OCI-LY1 (cell line): Measurements from ENCODE around the gene CD163L1.

Experiments
- H2AFZ ChIP-seq: fragments of 200-600 bp; sonication (generic), shearing (Covaris generic); 2 replicates; pipeline ENCODE4 v1.6.0; 2014; ENCODE audit warnings: antibody characterized with exemption, mild to moderate bottlenecking, low read length
- H3F3A ChIP-seq: fragments of 200-600 bp; sonication (generic), shearing (Covaris generic); 2 replicates; pipeline ENCODE4 v1.6.0; 2014; ENCODE audit warnings: mild to moderate bottlenecking, antibody characterized with exemption, low read length, moderate library complexity; ENCODE audit not compliant: insufficient read depth
- H3K27ac ChIP-seq: fragments of 200-600 bp; sonication (generic); 2 replicates; pipeline ENCODE4 v1.5.1; 2014; ENCODE audit warnings: low read length, mixed run types, mild to moderate bottlenecking, low read depth; ENCODE audit not compliant: poor library complexity, severe bottlenecking
- H3K27me3 ChIP-seq: fragments of 200-600 bp; sonication (generic); 2 replicates; pipeline ENCODE4 v1.6.0; 2014; ENCODE audit warnings: antibody characterized with exemption, mild to moderate bottlenecking, low read length, moderate library complexity; ENCODE audit not compliant: insufficient read depth
- H3K36me3 ChIP-seq: fragments of 200-600 bp; sonication (generic); 2 replicates; pipeline ENCODE4 v1.6.1; 2014; ENCODE audit warnings: mild to moderate bottlenecking, antibody characterized with exemption, low read length, moderate library complexity, mixed read lengths; ENCODE audit not compliant: insufficient read depth
- H3K4me1 ChIP-seq: fragments of 200-600 bp; sonication (generic); 2 replicates; pipeline ENCODE4 v1.5.1; 2014; ENCODE audit warnings: mild to moderate bottlenecking, low read length, moderate library complexity; ENCODE audit not compliant: insufficient read depth, severe bottlenecking
- H3K4me2 ChIP-seq: fragments of 200-600 bp; sonication (generic), shearing (Covaris generic); 2 replicates; pipeline ENCODE4 v1.6.1; 2014; ENCODE audit warnings: low read length
- H3K4me3 ChIP-seq: fragments of 200-600 bp; sonication (generic); 2 replicates; pipeline ENCODE4 v1.5.1; 2014; ENCODE audit warnings: low read length, low read depth, mild to moderate bottlenecking, mixed read lengths; ENCODE audit not compliant: poor library complexity, severe bottlenecking
- H3K79me2 ChIP-seq: fragments of 200-600 bp; shearing (Covaris generic); 2 replicates; pipeline ENCODE4 v1.6.1; 2016; ENCODE audit warnings: mixed run types, low read length, mixed read lengths; ENCODE audit not compliant: insufficient read depth
- H3K9ac ChIP-seq: fragments of 200-600 bp; sonication (generic), shearing (Covaris generic); 2 replicates; pipeline ENCODE4 v1.6.1; 2014; ENCODE audit warnings: mild to moderate bottlenecking, low read length, mixed read lengths
- H3K9me2 ChIP-seq: fragments of 200-600 bp; sonication (generic), shearing (Covaris generic); 2 replicates; pipeline ENCODE4 v1.6.1; 2014; ENCODE audit warnings: low read depth, mild to moderate bottlenecking, low read length, mixed read lengths
- H3K9me3 ChIP-seq: fragments of 200-600 bp; shearing (Covaris generic); 2 replicates; pipeline ENCODE4 v1.6.1; 2014; ENCODE audit warnings: low read length, mixed read lengths
- H4K20me1 ChIP-seq: fragments of 200-600 bp; sonication (generic), shearing (Covaris generic); 2 replicates; pipeline ENCODE4 v1.6.0; 2016; ENCODE audit warnings: mild to moderate bottlenecking, low read length; ENCODE audit not compliant: insufficient read depth
- EZH2 ChIP-seq: fragments of 200-600 bp; sonication (generic), shearing (Covaris generic); IDR thresholded peaks from 2 replicates; pipeline ENCODE4 v1.8.0; 2017; ENCODE audit warnings: borderline replicate concordance, mixed run types, mild to moderate bottlenecking, antibody characterized with exemption, low read length, moderate library complexity, mixed read lengths
- TF ChIP-seq, protein P1 (sequence below): fragments of 200-600 bp; sonication (generic), shearing (Covaris generic); IDR thresholded peaks from 2 replicates; pipeline ENCODE4 v1.5.1; 2017; ENCODE audit warnings: mild to moderate bottlenecking, antibody characterized with exemption, low read length, moderate library complexity, mixed read lengths

CD163L1 gene

DNA sequence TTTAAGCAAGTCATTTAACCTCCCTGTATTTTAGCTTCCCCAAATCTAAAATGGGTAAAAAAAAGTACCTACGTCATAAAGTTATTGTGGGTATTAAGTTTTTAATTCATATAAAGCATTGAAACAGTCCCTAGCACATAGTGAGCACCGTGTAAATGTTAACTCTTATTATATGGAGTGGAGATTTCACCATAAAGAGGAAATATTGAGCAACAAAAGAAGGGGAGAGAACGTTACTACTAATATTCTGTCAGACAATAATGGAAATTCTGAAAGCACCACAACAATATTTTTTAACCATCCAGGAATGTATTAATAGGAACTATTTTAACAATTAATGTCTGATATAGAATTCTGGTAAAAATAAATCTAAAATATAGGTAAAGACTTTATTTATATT, 7.8 kb upstream of the CD163L1 start:
- Histone ChIP-seq H3K9me3 (no peaks in the 10 kb centered on the region), H3K9ac (no peak overlapping the region), H3F3A (no peaks in the 10 kb centered on the region), H3K27me3 (no peaks in the 10 kb centered on the region), H4K20me1 (no peaks in the 10 kb centered on the region), H3K36me3 (no peaks in the 10 kb centered on the region), H3K4me1 (no peaks in the 10 kb centered on the region), H3K79me2 (no peaks in the 10 kb centered on the region), H3K4me3 (no peak overlapping the region), H3K4me2 (no peak overlapping the region), H3K27ac (no peak overlapping the region), H2AFZ (no peak overlapping the region), H3K9me2 (no peaks in the 10 kb centered on the region)
- no peak for TF ChIP-seq EZH2
- TF ChIP-seq, protein P1, sequence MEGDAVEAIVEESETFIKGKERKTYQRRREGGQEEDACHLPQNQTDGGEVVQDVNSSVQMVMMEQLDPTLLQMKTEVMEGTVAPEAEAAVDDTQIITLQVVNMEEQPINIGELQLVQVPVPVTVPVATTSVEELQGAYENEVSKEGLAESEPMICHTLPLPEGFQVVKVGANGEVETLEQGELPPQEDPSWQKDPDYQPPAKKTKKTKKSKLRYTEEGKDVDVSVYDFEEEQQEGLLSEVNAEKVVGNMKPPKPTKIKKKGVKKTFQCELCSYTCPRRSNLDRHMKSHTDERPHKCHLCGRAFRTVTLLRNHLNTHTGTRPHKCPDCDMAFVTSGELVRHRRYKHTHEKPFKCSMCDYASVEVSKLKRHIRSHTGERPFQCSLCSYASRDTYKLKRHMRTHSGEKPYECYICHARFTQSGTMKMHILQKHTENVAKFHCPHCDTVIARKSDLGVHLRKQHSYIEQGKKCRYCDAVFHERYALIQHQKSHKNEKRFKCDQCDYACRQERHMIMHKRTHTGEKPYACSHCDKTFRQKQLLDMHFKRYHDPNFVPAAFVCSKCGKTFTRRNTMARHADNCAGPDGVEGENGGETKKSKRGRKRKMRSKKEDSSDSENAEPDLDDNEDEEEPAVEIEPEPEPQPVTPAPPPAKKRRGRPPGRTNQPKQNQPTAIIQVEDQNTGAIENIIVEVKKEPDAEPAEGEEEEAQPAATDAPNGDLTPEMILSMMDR, result no peak

DNA sequence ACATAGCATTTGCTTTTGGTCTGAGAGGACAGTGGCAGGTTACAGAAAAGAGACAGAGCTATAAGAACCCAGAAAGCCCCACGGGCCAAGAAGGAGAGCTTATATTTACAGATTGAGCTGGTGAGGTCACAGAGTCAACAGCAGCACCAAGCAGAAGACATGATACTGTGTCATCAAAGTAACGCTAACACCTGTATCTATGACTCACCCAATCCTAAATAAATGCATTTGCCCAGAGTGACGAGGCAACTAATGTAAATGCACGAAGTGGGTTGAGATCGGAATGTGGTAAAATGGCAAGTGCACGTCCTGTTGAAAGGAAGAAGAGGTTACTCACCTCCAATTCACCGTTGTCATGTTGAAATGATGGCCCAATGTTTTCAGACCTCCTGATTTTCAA, 6.7 kb upstream of the CD163L1 start:
- no peaks in the 10 kb centered on the region for H4K20me1 ChIP-seq
- H3K9me2 ChIP-seq, result no peaks in the 10 kb centered on the region
- TF ChIP-seq, protein P1, result no peak
- no peak for TF ChIP-seq EZH2
- H3K36me3 ChIP-seq, result no peaks in the 10 kb centered on the region
- H3K4me1 ChIP-seq, result no peaks in the 10 kb centered on the region
- H3K79me2 ChIP-seq, result no peaks in the 10 kb centered on the region
- H3K9ac ChIP-seq, result no peak overlapping the region
- no peak overlapping the region for H3K4me3 ChIP-seq
- H3K27me3 ChIP-seq, result no peaks in the 10 kb centered on the region
- H2AFZ ChIP-seq, result no peak overlapping the region
- no peaks in the 10 kb centered on the region for H3K9me3 ChIP-seq
- no peak overlapping the region for H3K27ac ChIP-seq
- H3K4me2 ChIP-seq, result no peak overlapping the region
- H3F3A ChIP-seq, result no peaks in the 10 kb centered on the region

DNA sequence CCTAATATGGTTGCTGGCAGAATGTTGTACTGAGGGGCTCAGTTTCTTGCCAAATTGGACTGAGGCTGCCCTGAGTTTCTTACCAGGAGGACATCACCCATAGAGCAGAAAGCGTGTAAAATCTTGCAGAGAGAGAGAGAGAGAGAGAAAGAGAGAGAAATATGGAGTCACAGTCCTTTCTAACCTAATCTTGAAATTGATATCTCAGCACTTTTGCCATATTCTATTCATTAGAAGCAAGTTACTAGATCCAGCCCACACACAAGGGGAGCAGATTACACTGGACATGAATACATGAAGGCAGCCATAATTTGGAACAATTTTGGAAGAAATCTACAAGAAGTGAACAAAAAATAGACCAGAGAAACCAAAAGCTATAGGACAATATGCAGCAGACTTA, 4.1 kb upstream of the CD163L1 start:
- H3K4me3 ChIP-seq, result no peak overlapping the region
- H3K4me1 ChIP-seq, result no peaks in the 10 kb centered on the region
- no peaks in the 10 kb centered on the region for H3K36me3 ChIP-seq
- H3K9me3 ChIP-seq, result no peaks in the 10 kb centered on the region
- H3K9me2 ChIP-seq, result no peaks in the 10 kb centered on the region
- H3K79me2 ChIP-seq, result no peaks in the 10 kb centered on the region
- H3K4me2 ChIP-seq, result no peak overlapping the region
- TF ChIP-seq, protein P1, result no peak
- TF ChIP-seq EZH2, result no peak
- no peaks in the 10 kb centered on the region for H3F3A ChIP-seq
- H4K20me1 ChIP-seq, result no peaks in the 10 kb centered on the region
- H2AFZ ChIP-seq, result no peak overlapping the region
- no peak overlapping the region for H3K27ac ChIP-seq
- no peak overlapping the region for H3K9ac ChIP-seq
- H3K27me3 ChIP-seq, result no peaks in the 10 kb centered on the region
